Esophagus muscularis mucosa (tissue), 3 donors: Measurements from ENCODE around the gene PHF20.

Experiments used
- CTCF ChIP-seq, 3 experiments: fragments of 200-600 bp in 2 of 3; fragments of 450-650 bp in 1 of 3; sonication (generic) in 2 of 3; IDR thresholded peaks; one replicate each; pipeline ENCODE4 v1.5.1; 2017 to 2019; ENCODE audit warnings: antibody characterized with exemption in 3 of 3, mild to moderate bottlenecking in 2 of 3, moderate library complexity in 1 of 3
- POLR2A ChIP-seq: fragments of 450-650 bp; IDR thresholded peaks from one replicate; pipeline ENCODE4 v1.6.1; 2017; ENCODE audit warnings: antibody characterized with exemption, moderate library complexity, mild to moderate bottlenecking, low read depth
- POLR2AphosphoS5 ChIP-seq, 2 donors: sonication (generic); formaldehyde crosslinking; IDR thresholded peaks; one replicate each; pipeline ENCODE4 v1.6.1; 2017; ENCODE audit warnings: antibody characterized with exemption in 2 of 2

DNA sequence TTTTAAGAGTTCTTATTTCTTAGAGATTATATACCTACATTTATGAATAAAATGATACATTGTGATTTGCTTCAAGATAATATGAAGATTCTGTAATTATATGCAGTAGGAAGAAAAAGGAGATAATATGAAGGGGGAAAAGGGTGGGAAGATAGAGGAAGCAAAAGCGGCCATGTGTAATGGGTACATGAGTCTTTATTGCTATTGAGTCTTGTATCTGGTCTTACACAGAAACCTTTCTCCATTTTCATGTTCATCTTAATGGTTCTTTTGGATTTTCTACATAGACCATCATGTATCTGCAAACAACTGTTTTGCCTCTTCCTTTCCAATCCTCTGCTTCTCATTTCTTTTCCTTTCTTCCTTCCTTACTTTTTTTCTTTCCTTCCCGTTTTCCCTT lies 36.1 kb downstream of the PHF20 start:
- TF ChIP-seq POLR2A (no peak), CTCF (IDR thresholded peaks at IDR 0.05) (no peak), POLR2AphosphoS5 (IDR thresholded peaks at IDR 0.05) (no peak)
